Measurements from ENCODE around the gene SERPINB1. TPM values are rescaled to one million over a fixed set of nuclear protein-coding genes. Genes with fewer than 3 reads are reported as not detected.

The SERPINB1 gene
- total and polyA plus RNA-seq, 10 of the 15 experiments (the other 5 are each of a cell fraction or from before 2014, with no cell fraction given), result 0.45 to 2.4 (median 0.83) TPM

DNA sequence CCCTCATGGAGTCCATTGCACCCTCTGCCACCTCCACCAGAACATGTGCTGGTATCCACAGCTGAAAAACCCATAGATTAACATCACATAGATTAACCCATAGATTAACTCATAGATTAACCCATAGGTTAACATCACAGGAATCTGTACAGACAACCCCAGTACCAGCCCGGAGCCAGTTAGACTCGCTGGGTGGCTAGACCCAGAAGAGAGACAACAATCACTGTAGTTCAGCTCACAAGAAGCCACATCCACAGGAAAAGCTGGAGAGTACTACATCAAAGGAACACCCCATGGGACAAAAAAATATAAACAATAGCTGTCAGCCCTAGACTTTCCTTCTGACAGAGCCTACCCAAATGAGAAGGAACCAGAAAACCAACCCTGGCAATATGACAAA is 36.3 kb upstream of the SERPINB1 start:
- Histone ChIP-seq H3K4me2 (ENCODE audit: control insufficient read depth, insufficient read depth) (no peak overlapping the region), H3K9ac (ENCODE audit: control insufficient read depth, insufficient read depth, low read length) (no peak overlapping the region), H2AFZ (ENCODE audit: control insufficient read depth, low read depth, low read length) (no peak overlapping the region), H3K9me3 (replicated peaks; ENCODE audit: control insufficient read depth, insufficient read depth, low read length) (no peaks in the 10 kb centered on the region; the same call in 2 of the 3 replicates), H3K4me3 (no peak overlapping the region), H3K27ac (ENCODE audit: control insufficient read depth, insufficient read depth) (no peak overlapping the region), H3K4me1 (ENCODE audit: control insufficient read depth, insufficient read depth, low read length) (peaks cover 30% of the 10 kb centered on the region), H3K79me2 (ENCODE audit: control insufficient read depth, insufficient read depth, low read length) (no peaks in the 10 kb centered on the region), H4K20me1 (ENCODE audit: control insufficient read depth, insufficient read depth) (no peaks in the 10 kb centered on the region), H3K36me3 (ENCODE audit: control insufficient read depth in 2 of 2, insufficient read depth in 2 of 2, low read length in 1 of 2) (no peaks in the 10 kb centered on the region), H3K27me3 (replicated peaks in 1 of 2; ENCODE audit: control insufficient read depth in 2 of 2, insufficient read depth in 2 of 2, low read length in 1 of 2) (no peaks in the 10 kb centered on the region)
- in situ Hi-C loops (cut with MboI) (no loop called here), intact Hi-C loops (cut with micrococcal nuclease; ENCODE audit: unreplicated experiment) (no loop called here)
- FAIRE-seq (no peak), DNase-seq (ENCODE audit: low read depth, low spot score) (no peak), ATAC-seq (no peak)
- RAD21 ChIA-PET (ENCODE audit: unreplicated experiment), result interaction anchor here (0.9 to 4.5 kb wide), 5 partner anchors 9 to 33 kb away, joined by 3 to 39 read pairs (median 6); no protein-coding TSS in a partner anchor
- SMC1A ChIA-PET (ENCODE audit: uncharacterized antibody, unreplicated experiment), result interaction anchor here (0.6 to 2.6 kb wide), 5 partner anchors 10 to 91 kb away, joined by 4 to 13 read pairs (median 8); no protein-coding TSS in a partner anchor
- BruUV-seq (replicated peaks), result no TSS peak
- POLR2A ChIA-PET, result interaction anchor here (0.9 to 3.3 kb wide), 6 partner anchors 10 to 28 kb away, joined by 3 to 30 read pairs (median 6); no protein-coding TSS in a partner anchor
- no peak for TF ChIP-seq SREBF2 (IDR thresholded peaks at IDR 0.05; ENCODE audit: low read length)
- TF ChIP-seq POLR2A (IDR thresholded peaks at IDR 0.05; ENCODE audit: low read depth, low read length), result no peak
- no peak for TF ChIP-seq NBN (IDR thresholded peaks at IDR 0.05)
- TF ChIP-seq POLR2AphosphoS5 (IDR thresholded peaks at IDR 0.05; ENCODE audit: low read length), result no peak
- no peak for TF ChIP-seq GABPA (IDR thresholded peaks at IDR 0.05; ENCODE audit: low read depth)
- TF ChIP-seq CBX5 (IDR thresholded peaks at IDR 0.05; ENCODE audit: low read depth), result no peak
- TF ChIP-seq, protein P1, sequence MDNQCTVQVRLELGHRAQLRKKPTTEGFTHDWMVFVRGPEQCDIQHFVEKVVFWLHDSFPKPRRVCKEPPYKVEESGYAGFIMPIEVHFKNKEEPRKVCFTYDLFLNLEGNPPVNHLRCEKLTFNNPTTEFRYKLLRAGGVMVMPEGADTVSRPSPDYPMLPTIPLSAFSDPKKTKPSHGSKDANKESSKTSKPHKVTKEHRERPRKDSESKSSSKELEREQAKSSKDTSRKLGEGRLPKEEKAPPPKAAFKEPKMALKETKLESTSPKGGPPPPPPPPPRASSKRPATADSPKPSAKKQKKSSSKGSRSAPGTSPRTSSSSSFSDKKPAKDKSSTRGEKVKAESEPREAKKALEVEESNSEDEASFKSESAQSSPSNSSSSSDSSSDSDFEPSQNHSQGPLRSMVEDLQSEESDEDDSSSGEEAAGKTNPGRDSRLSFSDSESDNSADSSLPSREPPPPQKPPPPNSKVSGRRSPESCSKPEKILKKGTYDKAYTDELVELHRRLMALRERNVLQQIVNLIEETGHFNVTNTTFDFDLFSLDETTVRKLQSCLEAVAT (IDR thresholded peaks at IDR 0.05), result no peak
- no peak for TF ChIP-seq ASH2L (IDR thresholded peaks at IDR 0.05; ENCODE audit: borderline replicate concordance, low read depth)
- no peak for TF ChIP-seq ZNF384 (IDR thresholded peaks at IDR 0.05; ENCODE audit: borderline replicate concordance, low read depth, low read length)
- TF ChIP-seq ZNF207 (IDR thresholded peaks at IDR 0.05; ENCODE audit: borderline replicate concordance), result no peak
- no peak for TF ChIP-seq SMAD5 (IDR thresholded peaks at IDR 0.05; ENCODE audit: low read depth)
- no peak for TF ChIP-seq NRF1 (conservative IDR thresholded peaks at IDR 0.05; ENCODE audit: low read depth, low read length)
- TF ChIP-seq CEBPB (IDR thresholded peaks at IDR 0.05; ENCODE audit: borderline replicate concordance in 1 of 2, low read depth in 2 of 2, low read length in 2 of 2), result no peak
- no peak for TF ChIP-seq ZNF622 (IDR thresholded peaks at IDR 0.05)
- no peak for TF ChIP-seq EZH2 (IDR thresholded peaks at IDR 0.05; ENCODE audit: borderline replicate concordance, control insufficient read depth, low read depth, low read length)
- TF ChIP-seq MEF2B (IDR thresholded peaks at IDR 0.05; ENCODE audit: partially characterized antibody, poor library complexity, severe bottlenecking), result no peak
- CTCF ChIA-PET, result interaction anchor here (2.0 to 3.4 kb wide), 2 partner anchors 32 to 33 kb away, joined by 10 to 25 read pairs; no protein-coding TSS in a partner anchor
- 100% methylated on average over 2 of the region's 2 CpGs for WGBS (ENCODE audit: insufficient coverage, insufficient replicate concordance, low lambda C conversion rate, missing lambda C conversion rate)
